Measurements from ENCODE around the gene CPED1. TPM values are rescaled to one million over a fixed set of nuclear protein-coding genes. Genes with fewer than 3 reads are reported as not detected.
A peak's percentile ranks its signal among the peaks of the same experiment; 100 is the strongest.

CPED1 gene
- total and polyA plus RNA-seq, 2 experiments from 2014 or later = 0.17 to 0.47 TPM

DNA sequence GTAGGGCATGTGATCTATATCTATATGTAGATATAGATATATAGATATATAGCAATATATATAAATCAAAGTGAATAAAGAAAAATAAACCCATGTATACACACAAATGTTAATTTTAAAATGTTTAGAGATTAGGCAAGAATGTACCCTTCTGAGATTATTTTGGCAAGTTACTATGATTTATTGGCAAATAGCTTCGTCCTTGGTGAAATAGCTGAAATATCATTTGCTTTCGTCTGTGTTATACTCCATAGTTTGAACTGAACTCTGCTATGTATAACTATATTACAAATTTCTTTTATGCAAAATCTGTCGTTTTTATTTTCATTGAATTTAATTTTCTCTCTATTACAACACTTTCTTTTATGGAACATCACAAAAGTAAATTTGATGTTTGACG is 57.5 kb downstream of the CPED1 start (continued):
- TF ChIP-seq, protein P1, sequence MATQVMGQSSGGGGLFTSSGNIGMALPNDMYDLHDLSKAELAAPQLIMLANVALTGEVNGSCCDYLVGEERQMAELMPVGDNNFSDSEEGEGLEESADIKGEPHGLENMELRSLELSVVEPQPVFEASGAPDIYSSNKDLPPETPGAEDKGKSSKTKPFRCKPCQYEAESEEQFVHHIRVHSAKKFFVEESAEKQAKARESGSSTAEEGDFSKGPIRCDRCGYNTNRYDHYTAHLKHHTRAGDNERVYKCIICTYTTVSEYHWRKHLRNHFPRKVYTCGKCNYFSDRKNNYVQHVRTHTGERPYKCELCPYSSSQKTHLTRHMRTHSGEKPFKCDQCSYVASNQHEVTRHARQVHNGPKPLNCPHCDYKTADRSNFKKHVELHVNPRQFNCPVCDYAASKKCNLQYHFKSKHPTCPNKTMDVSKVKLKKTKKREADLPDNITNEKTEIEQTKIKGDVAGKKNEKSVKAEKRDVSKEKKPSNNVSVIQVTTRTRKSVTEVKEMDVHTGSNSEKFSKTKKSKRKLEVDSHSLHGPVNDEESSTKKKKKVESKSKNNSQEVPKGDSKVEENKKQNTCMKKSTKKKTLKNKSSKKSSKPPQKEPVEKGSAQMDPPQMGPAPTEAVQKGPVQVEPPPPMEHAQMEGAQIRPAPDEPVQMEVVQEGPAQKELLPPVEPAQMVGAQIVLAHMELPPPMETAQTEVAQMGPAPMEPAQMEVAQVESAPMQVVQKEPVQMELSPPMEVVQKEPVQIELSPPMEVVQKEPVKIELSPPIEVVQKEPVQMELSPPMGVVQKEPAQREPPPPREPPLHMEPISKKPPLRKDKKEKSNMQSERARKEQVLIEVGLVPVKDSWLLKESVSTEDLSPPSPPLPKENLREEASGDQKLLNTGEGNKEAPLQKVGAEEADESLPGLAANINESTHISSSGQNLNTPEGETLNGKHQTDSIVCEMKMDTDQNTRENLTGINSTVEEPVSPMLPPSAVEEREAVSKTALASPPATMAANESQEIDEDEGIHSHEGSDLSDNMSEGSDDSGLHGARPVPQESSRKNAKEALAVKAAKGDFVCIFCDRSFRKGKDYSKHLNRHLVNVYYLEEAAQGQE (IDR thresholded peaks at IDR 0.05; ENCODE audit: unreplicated experiment) = no peak

DNA sequence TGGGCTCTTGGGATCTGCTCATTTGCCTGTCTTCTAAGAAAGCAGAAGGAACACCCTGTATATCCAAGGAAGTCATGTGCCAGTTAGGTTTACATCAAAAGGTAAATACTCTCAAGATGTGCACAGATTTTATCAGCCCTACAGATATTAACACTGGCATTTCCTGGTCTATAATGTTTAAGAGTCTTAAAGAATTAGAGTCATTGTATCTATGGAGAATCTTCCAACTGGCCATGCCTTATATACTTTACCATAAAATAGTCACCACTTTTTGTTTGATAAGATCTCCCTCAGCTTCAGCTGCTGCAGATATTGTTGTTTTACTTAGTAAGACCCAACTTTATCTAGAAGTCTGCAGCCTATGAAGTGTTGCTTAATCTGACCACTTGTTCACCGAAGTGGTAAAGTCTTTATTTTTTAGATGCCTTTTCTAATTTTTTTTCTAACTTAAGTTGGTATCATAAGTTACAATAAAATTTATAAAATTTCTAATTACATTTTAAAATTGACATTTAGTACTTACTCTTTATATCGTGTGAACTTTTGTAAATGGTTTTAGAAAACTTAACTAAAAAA is 58.5 kb downstream of the CPED1 start:
- Histone ChIP-seq H2AFZ (no peak overlapping the region), H3K79me2 (replicated peaks; ENCODE audit: insufficient read depth) (no peaks in the 10 kb centered on the region), H3K4me2 (no peak overlapping the region), H3K4me3 (no peak overlapping the region), H3K9me2 (ENCODE audit: insufficient read depth) (no peaks in the 10 kb centered on the region; the same call in none of the 2 replicates), H3K36me3 (ENCODE audit: insufficient read depth) (no peaks in the 10 kb centered on the region), H3F3A (replicated peaks; ENCODE audit: low read depth) (no peaks in the 10 kb centered on the region), H3K4me1 (ENCODE audit: insufficient read depth) (peaks cover 15% of the 10 kb centered on the region), H3K27me3 (ENCODE audit: insufficient read depth) (no peaks in the 10 kb centered on the region), H3K27ac (ENCODE audit: low read depth) (no peak overlapping the region), H4K20me1 (replicated peaks; ENCODE audit: insufficient read depth) (no peaks in the 10 kb centered on the region)
- Mint-ChIP-seq H3K27ac (no peak overlapping the region), H3K4me3 (no peak overlapping the region), H3K27me3 (ENCODE audit: insufficient read depth, low read depth, poor library complexity) (peaks cover 2% of the 10 kb centered on the region), H3K9me3 (no peaks in the 10 kb centered on the region), H3K4me1 (peaks cover 20% of the 10 kb centered on the region), H3K36me3 (ENCODE audit: low read depth) (no peaks in the 10 kb centered on the region)
- no peak for DNase-seq (ENCODE audit: low spot score)
- ATAC-seq = no peak
- TF ChIP-seq EZH2phosphoT487 (IDR thresholded peaks at IDR 0.05; ENCODE audit: unreplicated experiment) (no peak), JUNB (IDR thresholded peaks at IDR 0.05; ENCODE audit: unreplicated experiment) (no peak)
- TF ChIP-seq, protein P2, sequence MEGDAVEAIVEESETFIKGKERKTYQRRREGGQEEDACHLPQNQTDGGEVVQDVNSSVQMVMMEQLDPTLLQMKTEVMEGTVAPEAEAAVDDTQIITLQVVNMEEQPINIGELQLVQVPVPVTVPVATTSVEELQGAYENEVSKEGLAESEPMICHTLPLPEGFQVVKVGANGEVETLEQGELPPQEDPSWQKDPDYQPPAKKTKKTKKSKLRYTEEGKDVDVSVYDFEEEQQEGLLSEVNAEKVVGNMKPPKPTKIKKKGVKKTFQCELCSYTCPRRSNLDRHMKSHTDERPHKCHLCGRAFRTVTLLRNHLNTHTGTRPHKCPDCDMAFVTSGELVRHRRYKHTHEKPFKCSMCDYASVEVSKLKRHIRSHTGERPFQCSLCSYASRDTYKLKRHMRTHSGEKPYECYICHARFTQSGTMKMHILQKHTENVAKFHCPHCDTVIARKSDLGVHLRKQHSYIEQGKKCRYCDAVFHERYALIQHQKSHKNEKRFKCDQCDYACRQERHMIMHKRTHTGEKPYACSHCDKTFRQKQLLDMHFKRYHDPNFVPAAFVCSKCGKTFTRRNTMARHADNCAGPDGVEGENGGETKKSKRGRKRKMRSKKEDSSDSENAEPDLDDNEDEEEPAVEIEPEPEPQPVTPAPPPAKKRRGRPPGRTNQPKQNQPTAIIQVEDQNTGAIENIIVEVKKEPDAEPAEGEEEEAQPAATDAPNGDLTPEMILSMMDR (conservative IDR thresholded peaks at IDR 0.05; ENCODE audit: low read depth in 2 of 2) = no peak
- TF ChIP-seq, protein P3, sequence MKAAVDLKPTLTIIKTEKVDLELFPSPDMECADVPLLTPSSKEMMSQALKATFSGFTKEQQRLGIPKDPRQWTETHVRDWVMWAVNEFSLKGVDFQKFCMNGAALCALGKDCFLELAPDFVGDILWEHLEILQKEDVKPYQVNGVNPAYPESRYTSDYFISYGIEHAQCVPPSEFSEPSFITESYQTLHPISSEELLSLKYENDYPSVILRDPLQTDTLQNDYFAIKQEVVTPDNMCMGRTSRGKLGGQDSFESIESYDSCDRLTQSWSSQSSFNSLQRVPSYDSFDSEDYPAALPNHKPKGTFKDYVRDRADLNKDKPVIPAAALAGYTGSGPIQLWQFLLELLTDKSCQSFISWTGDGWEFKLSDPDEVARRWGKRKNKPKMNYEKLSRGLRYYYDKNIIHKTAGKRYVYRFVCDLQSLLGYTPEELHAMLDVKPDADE (IDR thresholded peaks at IDR 0.05) = no peak

DNA sequence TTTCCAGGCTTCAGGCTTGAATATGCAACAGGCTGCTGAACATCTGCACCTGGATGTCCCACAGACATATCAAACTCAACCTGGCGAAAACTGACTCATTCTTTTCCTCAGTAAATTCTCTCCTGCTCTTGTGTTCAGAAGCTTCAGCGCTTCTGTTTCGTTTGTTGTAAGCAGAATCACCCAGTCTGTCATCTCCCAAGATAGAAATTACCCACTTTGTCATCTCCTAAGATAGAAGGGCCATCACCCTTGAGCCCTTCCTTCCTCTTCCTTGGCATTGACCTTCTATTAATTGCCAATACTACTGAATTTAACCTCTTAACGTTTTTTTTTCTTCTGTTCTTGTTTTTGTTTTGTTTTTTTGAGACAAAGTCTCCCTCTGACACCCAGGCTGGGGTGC is 59.7 kb downstream of the CPED1 start:
- no peak overlapping the region; the same call in 1 of the 2 replicates for H3K27ac Mint-ChIP-seq
- no peaks in the 10 kb centered on the region for H3F3A ChIP-seq (replicated peaks; ENCODE audit: low read depth)
- no peak overlapping the region for H3K4me3 Mint-ChIP-seq
- no peaks in the 10 kb centered on the region for H3K79me2 ChIP-seq (replicated peaks; ENCODE audit: insufficient read depth)
- H3K9me3 Mint-ChIP-seq = no peaks in the 10 kb centered on the region
- H3K36me3 Mint-ChIP-seq (ENCODE audit: low read depth) = no peaks in the 10 kb centered on the region
- H3K4me1 ChIP-seq (ENCODE audit: insufficient read depth) = peaks cover 15% of the 10 kb centered on the region
- H3K9me2 ChIP-seq (ENCODE audit: insufficient read depth) = no peaks in the 10 kb centered on the region; the same call in none of the 2 replicates
- no peak overlapping the region for H3K4me3 ChIP-seq
- H2AFZ ChIP-seq = peak overlapping the region; percentile 39; the same call in 1 of the 2 replicates
- no peak overlapping the region for H3K4me2 ChIP-seq
- H3K4me1 Mint-ChIP-seq = peaks cover 20% of the 10 kb centered on the region
- DNase-seq (ENCODE audit: low spot score) (no peak), ATAC-seq (no peak)
- no peak overlapping the region for H3K27ac ChIP-seq (ENCODE audit: low read depth)
- no peaks in the 10 kb centered on the region for H4K20me1 ChIP-seq (replicated peaks; ENCODE audit: insufficient read depth)
- H3K36me3 ChIP-seq (ENCODE audit: insufficient read depth) = no peaks in the 10 kb centered on the region
- H3K27me3 Mint-ChIP-seq (ENCODE audit: insufficient read depth, low read depth, poor library complexity) = peaks cover 2% of the 10 kb centered on the region
- no peaks in the 10 kb centered on the region for H3K27me3 ChIP-seq (ENCODE audit: insufficient read depth)
- TF ChIP-seq CREB1 (CRISPR knock-in tag; IDR thresholded peaks at IDR 0.05; ENCODE audit: low read depth) = no peak
- no peak for TF ChIP-seq POLR2AphosphoS5 (IDR thresholded peaks at IDR 0.05; ENCODE audit: low read depth)
- TF ChIP-seq ZNF114 (CRISPR knock-in tag; IDR thresholded peaks at IDR 0.05) = no peak
- TF ChIP-seq JUNB (IDR thresholded peaks at IDR 0.05; ENCODE audit: unreplicated experiment) = no peak
- TF ChIP-seq STAT1 (IDR thresholded peaks at IDR 0.05; ENCODE audit: unreplicated experiment) = no peak
- TF ChIP-seq, protein P1 (IDR thresholded peaks at IDR 0.05; ENCODE audit: unreplicated experiment) = no peak
- TF ChIP-seq, protein P2 (conservative IDR thresholded peaks at IDR 0.05; ENCODE audit: low read depth in 2 of 2) = no peak

All from GM23338 (cell line).